ENCODE data around the gene ELMO1. TPM values are rescaled to one million over a fixed set of nuclear protein-coding genes. Genes with fewer than 3 reads are reported as not detected.

ELMO1 gene
- total and polyA plus RNA-seq, 2 experiments from 2014 or later, result 6.5 to 24.9 TPM

- TF ChIP-seq CREB1 (CRISPR knock-in tag; IDR thresholded peaks at IDR 0.05; ENCODE audit: low read depth) (no peak), REST (IDR thresholded peaks at IDR 0.05; ENCODE audit: unreplicated experiment) (no peak), JUNB (IDR thresholded peaks at IDR 0.05; ENCODE audit: unreplicated experiment) (no peak), NANOG (IDR thresholded peaks at IDR 0.05; ENCODE audit: borderline replicate concordance) (no peak), EZH2 (IDR thresholded peaks at IDR 0.05; ENCODE audit: low read depth, unreplicated experiment) (no peak)
These were observed 274.2 kb downstream of the ELMO1 start (continued) for GRCh38 chr7:37174460-37174859.

- no peak overlapping the region for H3K4me3 Mint-ChIP-seq
- no peak overlapping the region for H3K27ac Mint-ChIP-seq
- no peak for ATAC-seq
- Histone ChIP-seq H3K27ac (ENCODE audit: low read depth) (no peak overlapping the region), H2AFZ (no peak overlapping the region), H3K4me1 (ENCODE audit: insufficient read depth) (no peaks in the 10 kb centered on the region), H4K20me1 (replicated peaks; ENCODE audit: insufficient read depth) (no peaks in the 10 kb centered on the region), H3K4me3 (no peak overlapping the region), H3F3A (replicated peaks; ENCODE audit: low read depth) (no peaks in the 10 kb centered on the region), H3K36me3 (ENCODE audit: insufficient read depth) (peaks cover 11% of the 10 kb centered on the region; the same call in 1 of the 2 replicates), H3K4me2 (no peak overlapping the region), H3K9me2 (ENCODE audit: insufficient read depth) (no peaks in the 10 kb centered on the region), H3K79me2 (replicated peaks; ENCODE audit: insufficient read depth) (no peaks in the 10 kb centered on the region), H3K27me3 (ENCODE audit: insufficient read depth) (no peaks in the 10 kb centered on the region)
- no peak for TF ChIP-seq POLR2AphosphoS5 (IDR thresholded peaks at IDR 0.05; ENCODE audit: low read depth)
- TF ChIP-seq CTCF (conservative IDR thresholded peaks at IDR 0.05; ENCODE audit: low read depth in 2 of 2), result no peak
- no peak for TF ChIP-seq ZNF462 (CRISPR knock-in tag; IDR thresholded peaks at IDR 0.05)
- TF ChIP-seq ETS1 (IDR thresholded peaks at IDR 0.05), result no peak
- no peak for TF ChIP-seq ZNF331 (CRISPR knock-in tag; IDR thresholded peaks at IDR 0.05; ENCODE audit: low read depth)
- TF ChIP-seq ZNF114 (CRISPR knock-in tag; IDR thresholded peaks at IDR 0.05), result no peak
- no peak for TF ChIP-seq STAT1 (IDR thresholded peaks at IDR 0.05; ENCODE audit: unreplicated experiment)
- no peak for TF ChIP-seq JUNB (IDR thresholded peaks at IDR 0.05; ENCODE audit: unreplicated experiment)
- no peak for TF ChIP-seq EZH2 (IDR thresholded peaks at IDR 0.05; ENCODE audit: low read depth, unreplicated experiment)
- H3K36me3 Mint-ChIP-seq (ENCODE audit: low read depth), result peaks cover 26% of the 10 kb centered on the region
- H3K9me3 Mint-ChIP-seq, result peaks cover 21% of the 10 kb centered on the region
- H3K27me3 Mint-ChIP-seq (ENCODE audit: insufficient read depth, low read depth, poor library complexity), result peaks cover 1% of the 10 kb centered on the region
- DNase-seq (ENCODE audit: low spot score), result no peak
- 0 out of 3 replicates have a peak, but pooled peaks cover 2% of the 10 kb centered on the region for H3K4me1 Mint-ChIP-seq
These were observed 275.0 kb downstream of the ELMO1 start for GRCh38 chr7:37173670-37174069.

All from GM23338 (cell line).